Upper lobe of left lung (tissue), 4 donors: ENCODE results near the gene YIPF1.

Experiments used
- POLR2A ChIP-seq, 4 donors: fragments of 450-650 bp; IDR thresholded peaks; one replicate each; pipeline ENCODE4 v1.5.1; 2016 to 2017; ENCODE audit warnings: antibody characterized with exemption in 4 of 4, mild to moderate bottlenecking in 2 of 4
- POLR2AphosphoS5 ChIP-seq, 2 donors: sonication (generic); formaldehyde crosslinking; IDR thresholded peaks; one replicate each; pipeline ENCODE4 v1.5.1; 2017; ENCODE audit warnings: antibody characterized with exemption in 2 of 2

- TF ChIP-seq POLR2A (IDR thresholded peaks at IDR 0.05), result no peak
- TF ChIP-seq POLR2AphosphoS5 (IDR thresholded peaks at IDR 0.05), result no peak
These were observed 10.1 kb upstream of the YIPF1 start for GRCh38 chr1:53899708-53900107.
